Common myeloid progenitor, CD34-positive (primary cell): ENCODE measurements around the gene CLEC9A.

ENCODE experiments used
- CTCF ChIA-PET: fragments of 350-600 bp; sonication (Branson Sonifier 250); formaldehyde crosslinking; loops from one replicate; lab custom pipeline; 2021; ENCODE audit warnings: antibody characterized with exemption; lab: Charles Lee
- POLR2A ChIA-PET: fragments of 350-600 bp; sonication (Branson Sonifier 250); formaldehyde crosslinking; loops from one replicate; lab custom pipeline; 2021; ENCODE audit warnings: antibody characterized with exemption; lab: Charles Lee
- DNase-seq, 3 donors: peaks; one replicate each; pipeline versions ENCODE4 v3.0.0 to v3.0.0-alpha.2; 2013
- H3K27ac ChIP-seq, 2 experiments: 1 replicate in 1 of 2; 2 replicates in 1 of 2; pipeline ENCODE4 v1.7.0; 2013; ENCODE audit warnings: inconsistent platforms in 2 of 2, low read length in 2 of 2, mild to moderate bottlenecking in 2 of 2, low read depth in 1 of 2, moderate library complexity in 1 of 2; ENCODE audit not compliant: severe bottlenecking in 2 of 2, insufficient read depth in 1 of 2, poor library complexity in 1 of 2
- H3K27me3 ChIP-seq, 5 experiments: replicated peaks in 2 of 5; 1 replicate in 3 of 5; 2 replicates in 2 of 5; pipeline versions ENCODE4 v1.6.1 to v1.7.0; 2013; ENCODE audit warnings: low read length in 4 of 5, mild to moderate bottlenecking in 2 of 5, moderate library complexity in 2 of 5, inconsistent platforms in 1 of 5; ENCODE audit not compliant: insufficient read depth in 5 of 5, control insufficient read depth in 4 of 5
- H3K36me3 ChIP-seq, 4 experiments: 1 replicate in 2 of 4; 2 replicates in 2 of 4; pipeline versions ENCODE4 v1.6.1 to v1.7.0; 2013; ENCODE audit warnings: low read length in 3 of 4, control low read depth in 1 of 4, mild to moderate bottlenecking in 1 of 4; ENCODE audit not compliant: control insufficient read depth in 4 of 4, insufficient read depth in 4 of 4
- H3K4me1 ChIP-seq, 4 experiments: 1 replicate in 3 of 4; 2 replicates in 1 of 4; pipeline versions ENCODE4 v1.6.1 to v1.7.1; 2013; ENCODE audit warnings: low read length in 3 of 4, mild to moderate bottlenecking in 3 of 4, control low read depth in 1 of 4, inconsistent platforms in 1 of 4, moderate library complexity in 1 of 4; ENCODE audit not compliant: control insufficient read depth in 4 of 4, insufficient read depth in 4 of 4; ENCODE audit errors: control extremely low read depth in 1 of 4
- H3K4me3 ChIP-seq, 7 experiments: 1 replicate in 4 of 7; 2 replicates in 3 of 7; pipeline versions ENCODE4 v1.5.1 to v1.7.0; 2013; ENCODE audit warnings: mild to moderate bottlenecking in 7 of 7, low read length in 6 of 7, moderate library complexity in 6 of 7, inconsistent platforms in 2 of 7, low read depth in 2 of 7, control low read depth in 1 of 7; ENCODE audit not compliant: insufficient read depth in 4 of 7, control insufficient read depth in 1 of 7; ENCODE audit errors: extremely low read depth in 1 of 7
- H3K9me3 ChIP-seq, 5 experiments: 1 replicate in 4 of 5; 2 replicates in 1 of 5; pipeline versions ENCODE4 v1.6.1 to v1.7.1; 2013; ENCODE audit warnings: low read length in 4 of 5, mild to moderate bottlenecking in 2 of 5, inconsistent platforms in 1 of 5, low read depth in 1 of 5, moderate library complexity in 1 of 5; ENCODE audit not compliant: control insufficient read depth in 4 of 5, insufficient read depth in 2 of 5; ENCODE audit errors: control extremely low read depth in 1 of 5
- WGBS: methylation state at CpG from one replicate; pipeline ENCODE4 v1.1.5; 2013; ENCODE audit not compliant: insufficient coverage; 5-methylcytosine and 5-hydroxymethylcytosine counted together

The CLEC9A gene

GRCh38 chr12:10095971-10096370 is 65.5 kb downstream of the CLEC9A start:
- Histone ChIP-seq H3K27ac (no peak overlapping the region), H3K9me3 (no peaks in the 10 kb centered on the region), H3K36me3 (no peaks in the 10 kb centered on the region), H3K27me3 (no peaks in the 10 kb centered on the region), H3K4me3 (no peak overlapping the region), H3K4me1 (peaks cover 0 to 2% (median under 1%) of the 10 kb centered on the region in 4 experiments)
- DNase-seq, result no peak
- ChIA-PET CTCF (interaction anchor here (1.2 kb wide), 2 partner anchors 27 to 44 kb away, joined by 3 to 4 read pairs; no protein-coding TSS in a partner anchor), POLR2A (no interaction called here)
- WGBS, result 93% methylated on average over 3 of the region's 3 CpGs

GRCh38 chr12:10097521-10097920 is 67.0 kb downstream of the CLEC9A start:
- 26% methylated on average over 3 of the region's 3 CpGs for WGBS
- no peak overlapping the region for H3K4me3 ChIP-seq
- peak in 2 of 3 donors; percentile 54 to 65 for DNase-seq
- POLR2A ChIA-PET, result no interaction called here
- CTCF ChIA-PET, result no interaction called here
- peaks cover 0 to 12% (median under 1%) of the 10 kb centered on the region in 4 experiments for H3K4me1 ChIP-seq
- H3K36me3 ChIP-seq, result no peaks in the 10 kb centered on the region
- H3K27ac ChIP-seq, result no peak overlapping the region
- H3K9me3 ChIP-seq, result peaks cover 0 to 2% (median 0%) of the 10 kb centered on the region in 5 experiments
- no peaks in the 10 kb centered on the region for H3K27me3 ChIP-seq

GRCh38 chr12:10098791-10099190 is 68.3 kb downstream of the CLEC9A start, which contains the start of gene CLEC1A:
Gene CLEC1A (minus strand): TSS chr12:10098985. CDS start chr12:10098922, 63 bp downstream.
- no peaks in the 10 kb centered on the region for H3K27me3 ChIP-seq
- CTCF ChIA-PET, result no interaction called here
- POLR2A ChIA-PET, result no interaction called here
- peaks cover 0 to 12% (median under 1%) of the 10 kb centered on the region in 4 experiments for H3K4me1 ChIP-seq
- H3K36me3 ChIP-seq, result no peaks in the 10 kb centered on the region
- WGBS, result 87% methylated on average over 10 of the region's 10 CpGs
- no peak for DNase-seq
- no peak within 1 kb of the TSS for H3K4me3 ChIP-seq
- no peak within 1 kb of the TSS for H3K27ac ChIP-seq
- H3K9me3 ChIP-seq, result peaks cover 0 to 4% (median 0%) of the 10 kb centered on the region in 5 experiments

DNA sequence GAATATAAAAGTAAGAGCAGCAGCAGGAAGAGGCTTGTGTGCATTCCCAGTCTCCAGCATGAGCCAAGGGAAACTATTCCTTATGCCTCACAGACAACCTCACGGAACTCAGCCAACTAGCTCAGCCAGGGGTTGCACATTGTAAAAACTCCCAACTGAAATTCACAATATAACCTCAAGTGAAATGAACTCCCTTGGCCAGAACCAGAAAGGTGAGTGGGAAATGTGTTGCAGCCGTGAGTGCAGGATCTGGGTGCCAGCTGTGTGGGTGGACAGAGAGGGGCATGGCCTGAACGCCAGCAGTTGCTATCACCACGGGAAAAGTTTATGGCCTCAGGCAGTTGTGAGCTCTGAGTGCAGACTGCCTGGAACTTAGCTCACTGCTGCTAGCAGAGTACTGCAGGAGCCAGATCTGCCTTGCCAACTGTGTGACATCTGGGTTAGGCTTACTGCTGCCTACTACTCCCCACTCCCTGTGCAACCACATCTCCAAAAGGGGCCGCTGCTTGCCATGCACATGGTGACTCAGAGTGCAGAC is 70.6 kb downstream of the CLEC9A start:
- DNase-seq, result peak in 1 of 3 donors; percentile 17
- Histone ChIP-seq H3K4me3 (no peak overlapping the region), H3K9me3 (peaks cover 0 to 5% (median 0%) of the 10 kb centered on the region in 5 experiments), H3K4me1 (peaks cover 0 to 12% (median under 1%) of the 10 kb centered on the region in 4 experiments), H3K27me3 (no peaks in the 10 kb centered on the region), H3K27ac (no peak overlapping the region), H3K36me3 (no peaks in the 10 kb centered on the region)
- ChIA-PET POLR2A (no interaction called here), CTCF (interaction anchor here (0.9 to 1.8 kb wide), 2 partner anchors 12 to 39 kb away, joined by 3 to 4 read pairs; no protein-coding TSS in a partner anchor)
- WGBS, result 98% methylated on average over 5 of the region's 5 CpGs

DNA sequence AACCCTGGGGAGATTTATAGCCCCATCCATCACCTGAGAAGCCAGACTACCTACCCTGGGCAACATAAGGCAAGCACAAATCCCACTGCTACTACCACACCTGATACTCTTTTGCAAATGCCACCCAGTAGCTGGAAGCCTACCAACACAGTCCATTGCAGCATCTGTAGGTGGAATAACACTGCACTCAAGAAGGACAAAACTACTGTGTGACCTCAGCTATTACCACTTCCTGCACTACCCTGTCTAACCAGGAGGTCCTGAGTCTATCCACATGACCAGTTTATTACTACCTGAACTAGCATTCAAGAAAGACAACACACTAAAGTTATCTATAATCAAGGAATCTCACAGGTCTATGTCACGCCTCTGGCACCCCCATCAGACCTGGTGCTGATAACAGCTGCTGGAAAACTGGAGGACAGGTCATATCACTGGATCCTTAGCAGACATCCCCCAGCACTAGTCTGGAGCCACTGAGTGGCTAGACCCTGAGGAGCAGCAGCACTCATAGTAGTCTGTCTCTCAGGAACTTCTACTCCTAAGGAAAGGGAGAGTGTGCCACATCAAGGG is 71.3 kb downstream of the CLEC9A start:
- ChIA-PET POLR2A (no interaction called here), CTCF (interaction anchor here (1.2 to 1.8 kb wide), 2 partner anchors 11 to 38 kb away, joined by 4 read pairs; no protein-coding TSS in a partner anchor)
- Histone ChIP-seq H3K27ac (no peak overlapping the region), H3K9me3 (peaks cover 0 to 5% (median 0%) of the 10 kb centered on the region in 5 experiments), H3K4me3 (no peak overlapping the region), H3K4me1 (peaks cover 0 to 12% (median under 1%) of the 10 kb centered on the region in 4 experiments), H3K36me3 (no peaks in the 10 kb centered on the region), H3K27me3 (no peaks in the 10 kb centered on the region)
- no peak for DNase-seq
- 100% methylated on average over 1 of the region's 1 CpG for WGBS

DNA sequence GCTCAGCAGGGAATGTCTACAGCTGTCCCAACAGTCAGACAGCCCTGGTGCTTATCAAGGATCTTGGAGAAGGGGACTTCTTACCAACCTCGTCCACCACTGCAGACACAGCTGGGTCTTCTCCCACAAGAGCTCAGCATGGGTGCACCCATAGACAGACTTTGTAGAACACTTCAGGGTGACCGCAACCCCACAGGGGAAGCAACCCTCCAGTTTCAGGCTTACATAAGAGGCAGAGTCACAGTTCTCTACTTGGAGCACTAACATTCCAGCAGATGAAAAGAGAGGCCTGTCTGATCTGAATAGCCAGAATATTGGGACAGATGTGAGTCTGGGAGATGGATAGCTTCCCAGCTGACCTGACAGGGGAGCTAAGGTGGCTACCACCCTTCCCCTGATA is 71.8 kb downstream of the CLEC9A start:
- peaks cover 0 to 12% (median under 1%) of the 10 kb centered on the region in 4 experiments for H3K4me1 ChIP-seq
- no peaks in the 10 kb centered on the region for H3K27me3 ChIP-seq
- ChIA-PET CTCF (interaction anchor here (1.2 to 1.8 kb wide), 2 partner anchors 11 to 37 kb away, joined by 4 read pairs; no protein-coding TSS in a partner anchor), POLR2A (no interaction called here)
- H3K4me3 ChIP-seq, result no peak overlapping the region
- H3K9me3 ChIP-seq, result peaks cover 0 to 5% (median 0%) of the 10 kb centered on the region in 5 experiments
- H3K36me3 ChIP-seq, result no peaks in the 10 kb centered on the region
- 89% methylated on average over 1 of the region's 2 CpGs for WGBS
- no peak overlapping the region for H3K27ac ChIP-seq
- DNase-seq, result no peak
